ENCODE measurements around the gene ARL17B. TPM values are rescaled to one million over a fixed set of nuclear protein-coding genes. Genes with fewer than 3 reads are reported as not detected.
"Not testable (repeated sequence)": the region's sequence is repeated elsewhere in the genome, so short reads cannot be mapped to it uniquely, and the experiment has no call there.

ARL17B gene
- total and polyA plus RNA-seq, 2 donors from 2014 or later = 10.1 to 22.0 TPM

DNA sequence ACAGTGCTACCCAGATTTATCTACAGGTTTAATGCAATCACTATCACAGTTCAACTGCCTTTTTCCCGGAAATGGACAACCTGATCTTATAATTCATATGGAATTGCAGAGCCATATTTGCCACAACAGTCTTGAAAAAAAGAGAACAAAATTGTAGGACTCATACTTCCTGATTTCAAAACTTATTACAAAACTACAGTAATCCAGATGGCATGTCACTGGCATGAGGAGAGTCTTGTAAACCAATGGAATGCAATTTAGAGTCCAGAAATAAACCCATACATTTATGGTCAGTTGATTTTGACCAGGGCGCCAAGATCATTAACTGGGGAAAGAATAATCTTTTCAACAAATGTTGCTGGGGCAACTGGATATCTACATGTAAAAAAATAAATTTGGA lies 32.1 kb upstream of the ARL17B start:
- H3K4me3 ChIP-seq (ENCODE audit: low read length in 3 of 3); DNase-seq; H3K36me3 ChIP-seq (ENCODE audit: control insufficient read depth in 2 of 3, insufficient read depth in 3 of 3, low read length in 3 of 3); H3K27ac ChIP-seq (ENCODE audit: low read depth in 2 of 2, low read length in 2 of 2); H3K9ac ChIP-seq (ENCODE audit: low read length in 3 of 3); H3K9me3 ChIP-seq (ENCODE audit: control insufficient read depth in 2 of 3, insufficient read depth in 1 of 3, low read length in 3 of 3); H3K4me1 ChIP-seq (ENCODE audit: control insufficient read depth in 2 of 3, insufficient read depth in 2 of 3, low read depth in 1 of 3, low read length in 3 of 3); FAIRE-seq; H3K27me3 ChIP-seq (ENCODE audit: control insufficient read depth, insufficient read depth, low read length); intact Hi-C loops (cut with DNase I): not testable (repeated sequence)

DNA sequence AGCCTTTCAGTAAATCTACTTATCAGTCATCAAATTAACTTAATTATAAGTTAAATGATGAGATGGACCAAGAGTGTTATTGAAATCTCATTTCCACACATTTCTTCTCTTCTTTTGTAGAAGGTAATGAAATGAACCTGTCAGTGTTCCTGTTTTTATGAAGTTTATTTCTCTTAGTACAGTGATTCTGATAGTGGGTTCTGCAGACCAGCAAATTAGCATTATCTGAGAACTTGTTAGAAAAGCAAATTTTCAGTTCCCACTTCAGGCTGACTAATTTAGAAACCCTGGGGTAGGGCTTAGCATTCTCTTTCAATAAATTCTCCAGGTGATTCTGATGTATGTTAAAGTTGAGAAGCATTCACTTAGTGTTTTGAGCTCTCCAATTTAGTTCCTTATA lies 23.9 kb upstream of the ARL17B start:
- H3K4me1 ChIP-seq (ENCODE audit: control insufficient read depth in 2 of 3, insufficient read depth in 2 of 3, low read depth in 1 of 3, low read length in 3 of 3); H3K27me3 ChIP-seq (ENCODE audit: control insufficient read depth, insufficient read depth, low read length); intact Hi-C loops (cut with DNase I); H3K9me3 ChIP-seq (ENCODE audit: control insufficient read depth in 2 of 3, insufficient read depth in 1 of 3, low read length in 3 of 3); H3K36me3 ChIP-seq (ENCODE audit: control insufficient read depth in 2 of 3, insufficient read depth in 3 of 3, low read length in 3 of 3); H3K9ac ChIP-seq (ENCODE audit: low read length in 3 of 3); FAIRE-seq; H3K27ac ChIP-seq (ENCODE audit: low read depth in 2 of 2, low read length in 2 of 2); H3K4me3 ChIP-seq (ENCODE audit: low read length in 3 of 3); DNase-seq: not testable (repeated sequence)

DNA sequence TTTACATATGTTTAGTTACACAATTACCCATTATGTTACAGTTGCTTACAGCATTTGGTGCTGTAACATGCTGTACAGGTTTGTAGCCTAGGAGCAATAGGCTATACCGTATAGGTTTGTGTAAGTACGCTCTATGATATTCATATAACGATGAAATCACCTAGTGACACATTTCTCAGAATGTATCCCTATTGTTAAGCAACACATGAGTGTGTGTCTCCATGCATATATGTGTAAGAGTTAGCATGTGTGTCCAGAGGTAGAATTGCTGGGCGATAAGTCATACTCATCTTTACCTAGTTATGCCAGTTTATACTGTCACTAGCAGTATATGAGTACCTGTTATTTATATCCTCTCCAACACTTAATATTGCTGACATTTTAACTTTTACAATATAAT lies 21.6 kb upstream of the ARL17B start:
- H3K9ac ChIP-seq (ENCODE audit: low read length in 3 of 3); intact Hi-C loops (cut with DNase I); H3K36me3 ChIP-seq (ENCODE audit: control insufficient read depth in 2 of 3, insufficient read depth in 3 of 3, low read length in 3 of 3); DNase-seq; H3K9me3 ChIP-seq (ENCODE audit: control insufficient read depth in 2 of 3, insufficient read depth in 1 of 3, low read length in 3 of 3); H3K27ac ChIP-seq (ENCODE audit: low read depth in 2 of 2, low read length in 2 of 2); H3K27me3 ChIP-seq (ENCODE audit: control insufficient read depth, insufficient read depth, low read length); H3K4me1 ChIP-seq (ENCODE audit: control insufficient read depth in 2 of 3, insufficient read depth in 2 of 3, low read depth in 1 of 3, low read length in 3 of 3); FAIRE-seq; H3K4me3 ChIP-seq (ENCODE audit: low read length in 3 of 3): not testable (repeated sequence)

DNA sequence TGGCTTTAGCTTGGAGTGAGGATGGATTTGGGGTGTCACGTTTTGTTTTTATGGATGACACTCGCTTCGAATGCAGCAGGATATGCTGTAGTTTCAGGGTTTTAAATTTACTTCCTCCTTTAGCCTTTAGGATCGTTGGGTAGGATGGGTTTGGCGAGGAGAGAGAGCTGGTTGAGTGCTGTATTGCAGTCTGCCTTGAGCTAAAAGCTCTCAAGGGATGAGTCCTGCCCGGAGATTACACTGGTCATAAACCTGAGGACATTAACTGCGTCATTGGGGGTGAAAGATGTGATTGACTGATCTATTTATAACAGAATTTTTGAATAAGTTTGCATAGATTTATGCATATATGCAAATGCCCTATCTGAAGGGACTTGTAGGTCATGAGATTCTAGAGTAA lies 11.9 kb upstream of the ARL17B start:
- H3K27ac ChIP-seq (ENCODE audit: low read depth in 2 of 2, low read length in 2 of 2); FAIRE-seq; H3K9me3 ChIP-seq (ENCODE audit: control insufficient read depth in 2 of 3, insufficient read depth in 1 of 3, low read length in 3 of 3); H3K27me3 ChIP-seq (ENCODE audit: control insufficient read depth, insufficient read depth, low read length); DNase-seq; H3K4me1 ChIP-seq (ENCODE audit: control insufficient read depth in 2 of 3, insufficient read depth in 2 of 3, low read depth in 1 of 3, low read length in 3 of 3); H3K9ac ChIP-seq (ENCODE audit: low read length in 3 of 3); H3K4me3 ChIP-seq (ENCODE audit: low read length in 3 of 3); H3K36me3 ChIP-seq (ENCODE audit: control insufficient read depth in 2 of 3, insufficient read depth in 3 of 3, low read length in 3 of 3); intact Hi-C loops (cut with DNase I): not testable (repeated sequence)

DNA sequence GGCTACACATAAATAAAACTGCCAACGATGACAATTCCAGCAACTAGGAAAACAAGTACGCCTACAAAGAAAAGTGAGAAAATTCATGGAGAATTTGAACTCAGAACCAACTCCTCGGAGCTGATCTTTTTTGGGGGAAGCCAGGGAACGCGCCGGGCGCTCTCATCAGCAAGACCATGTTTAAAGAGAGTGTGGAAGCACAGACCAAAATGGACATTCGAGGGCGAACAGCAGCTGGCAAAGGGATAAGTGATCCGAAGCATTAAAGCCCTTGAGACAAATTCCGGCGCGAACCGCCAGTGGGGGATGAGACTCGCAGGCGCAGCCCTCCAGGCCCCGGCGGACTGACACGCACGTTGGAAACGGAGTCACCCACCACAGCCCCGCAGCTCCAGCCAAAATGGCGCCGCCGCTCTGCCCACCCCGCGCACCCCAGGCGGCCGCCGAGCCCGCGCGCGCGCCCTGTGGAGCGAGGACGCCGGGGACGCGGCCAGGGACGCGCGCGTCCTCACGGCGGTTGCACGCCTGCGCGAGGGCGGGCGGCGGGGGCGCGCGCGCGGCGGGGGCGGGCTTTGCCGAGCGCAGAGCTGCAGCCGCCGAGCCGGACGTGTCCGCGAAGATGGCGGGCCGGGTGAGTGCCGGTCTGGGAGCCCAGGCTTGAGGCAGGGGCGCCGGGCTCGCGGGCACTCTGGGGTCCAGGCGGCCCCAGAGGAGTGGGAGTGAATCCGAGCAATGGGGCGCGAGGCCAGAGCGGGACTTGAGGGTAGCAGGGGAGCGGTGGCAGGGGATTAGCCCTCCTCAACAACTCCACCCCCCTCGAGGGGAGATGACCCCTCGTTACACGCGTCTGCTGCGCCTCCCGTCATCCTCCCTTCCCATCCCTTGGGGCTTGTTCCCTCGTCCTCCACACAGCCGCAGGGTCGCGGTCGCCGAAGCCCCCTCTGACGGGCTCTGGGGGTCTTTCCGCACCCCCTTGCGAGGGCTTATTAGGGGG lies 11.0 kb upstream of the ARL17B start:
- DNase-seq; H3K4me1 ChIP-seq (ENCODE audit: control insufficient read depth in 2 of 3, insufficient read depth in 2 of 3, low read depth in 1 of 3, low read length in 3 of 3); H3K36me3 ChIP-seq (ENCODE audit: control insufficient read depth in 2 of 3, insufficient read depth in 3 of 3, low read length in 3 of 3); H3K4me3 ChIP-seq (ENCODE audit: low read length in 3 of 3); H3K9ac ChIP-seq (ENCODE audit: low read length in 3 of 3); H3K27me3 ChIP-seq (ENCODE audit: control insufficient read depth, insufficient read depth, low read length); FAIRE-seq; intact Hi-C loops (cut with DNase I); H3K27ac ChIP-seq (ENCODE audit: low read depth in 2 of 2, low read length in 2 of 2); H3K9me3 ChIP-seq (ENCODE audit: control insufficient read depth in 2 of 3, insufficient read depth in 1 of 3, low read length in 3 of 3): not testable (repeated sequence)

DNA sequence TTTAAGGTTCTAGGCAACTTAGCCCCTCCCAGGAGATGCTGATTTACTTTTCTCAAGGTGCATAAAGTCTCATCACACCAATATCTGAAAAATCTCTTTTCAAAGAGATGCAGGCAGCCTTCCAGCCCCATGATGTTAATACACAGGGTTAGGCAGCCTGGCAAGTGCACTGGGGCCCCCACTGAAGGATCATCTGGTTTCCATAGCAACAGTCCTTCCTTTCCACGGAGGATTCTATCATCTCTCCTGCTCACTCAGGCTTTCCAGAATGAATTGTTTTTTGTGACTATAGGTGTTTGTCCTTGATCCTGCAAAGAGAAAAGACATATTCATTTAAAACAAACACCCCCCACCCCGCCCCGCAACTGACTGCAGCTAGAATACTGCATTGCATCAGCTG lies 6.0 kb upstream of the ARL17B start:
- H3K4me3 ChIP-seq (ENCODE audit: low read length in 3 of 3); H3K9me3 ChIP-seq (ENCODE audit: control insufficient read depth in 2 of 3, insufficient read depth in 1 of 3, low read length in 3 of 3); H3K27ac ChIP-seq (ENCODE audit: low read depth in 2 of 2, low read length in 2 of 2); H3K9ac ChIP-seq (ENCODE audit: low read length in 3 of 3); H3K36me3 ChIP-seq (ENCODE audit: control insufficient read depth in 2 of 3, insufficient read depth in 3 of 3, low read length in 3 of 3); FAIRE-seq; intact Hi-C loops (cut with DNase I); H3K27me3 ChIP-seq (ENCODE audit: control insufficient read depth, insufficient read depth, low read length); H3K4me1 ChIP-seq (ENCODE audit: control insufficient read depth in 2 of 3, insufficient read depth in 2 of 3, low read depth in 1 of 3, low read length in 3 of 3); DNase-seq: not testable (repeated sequence)

DNA sequence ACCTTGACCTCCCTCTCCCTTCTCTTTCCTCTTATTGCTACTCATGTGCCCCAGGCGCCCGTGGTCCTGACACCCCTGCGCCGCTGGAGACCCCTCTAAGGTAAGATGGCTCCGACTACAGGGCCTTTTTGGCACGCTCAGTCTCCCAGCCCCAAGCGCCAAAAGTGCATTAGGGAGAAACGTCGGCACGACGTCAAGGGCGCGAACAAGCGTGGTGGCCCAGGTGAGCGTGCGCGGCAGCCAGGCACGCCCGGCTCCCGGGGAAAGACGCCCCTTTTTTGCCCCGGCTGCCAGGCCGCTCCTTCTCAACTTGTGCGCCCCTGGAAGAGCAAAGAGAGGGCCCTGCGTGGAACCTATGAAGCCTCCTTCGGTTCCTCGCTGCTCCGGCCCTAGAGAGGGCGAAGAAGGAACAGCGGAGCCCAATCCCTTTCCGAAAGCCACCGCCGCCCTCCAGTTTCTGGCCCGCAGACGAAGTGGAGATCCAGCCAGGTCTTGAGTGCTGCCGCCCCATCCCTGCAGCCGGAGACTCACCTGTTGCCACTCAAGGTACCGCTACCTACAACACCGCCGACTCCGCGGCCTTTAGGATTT lies 326 bp downstream of the ARL17B start:
- H3K36me3 ChIP-seq (ENCODE audit: control insufficient read depth in 2 of 3, insufficient read depth in 3 of 3, low read length in 3 of 3); DNase-seq; H3K4me1 ChIP-seq (ENCODE audit: control insufficient read depth in 2 of 3, insufficient read depth in 2 of 3, low read depth in 1 of 3, low read length in 3 of 3); intact Hi-C loops (cut with DNase I); H3K27ac ChIP-seq (ENCODE audit: low read depth in 2 of 2, low read length in 2 of 2); H3K9me3 ChIP-seq (ENCODE audit: control insufficient read depth in 2 of 3, insufficient read depth in 1 of 3, low read length in 3 of 3); H3K9ac ChIP-seq (ENCODE audit: low read length in 3 of 3); H3K27me3 ChIP-seq (ENCODE audit: control insufficient read depth, insufficient read depth, low read length); FAIRE-seq: not testable (repeated sequence)
- H3K4me3 ChIP-seq (ENCODE audit: low read length in 3 of 3) = peak overlapping the region in 1 of 3 donors; percentile 21

DNA sequence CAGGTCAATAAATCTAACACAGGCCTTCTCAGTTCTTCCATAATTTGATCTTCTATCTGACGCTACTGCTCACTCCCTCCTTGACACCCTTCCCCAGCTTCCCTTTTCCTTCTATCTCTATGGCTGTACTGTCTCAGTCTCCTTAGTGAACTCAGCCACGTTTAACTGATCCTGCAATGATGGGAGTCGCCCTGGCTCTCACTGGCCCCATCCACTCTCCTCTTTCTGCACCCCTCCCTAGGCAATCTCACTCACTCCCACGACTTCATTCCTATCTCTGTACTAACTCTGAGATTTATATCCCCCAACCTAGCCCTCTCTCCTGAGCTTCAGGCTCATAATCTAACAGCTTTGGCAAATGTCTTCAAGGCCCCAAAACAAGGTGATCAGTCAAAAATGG lies 7.7 kb downstream of the ARL17B start:
- H3K36me3 ChIP-seq (ENCODE audit: control insufficient read depth in 2 of 3, insufficient read depth in 3 of 3, low read length in 3 of 3); H3K4me3 ChIP-seq (ENCODE audit: low read length in 3 of 3); H3K27me3 ChIP-seq (ENCODE audit: control insufficient read depth, insufficient read depth, low read length); FAIRE-seq; H3K9me3 ChIP-seq (ENCODE audit: control insufficient read depth in 2 of 3, insufficient read depth in 1 of 3, low read length in 3 of 3); H3K27ac ChIP-seq (ENCODE audit: low read depth in 2 of 2, low read length in 2 of 2); H3K4me1 ChIP-seq (ENCODE audit: control insufficient read depth in 2 of 3, insufficient read depth in 2 of 3, low read depth in 1 of 3, low read length in 3 of 3); DNase-seq; intact Hi-C loops (cut with DNase I); H3K9ac ChIP-seq (ENCODE audit: low read length in 3 of 3): not testable (repeated sequence)

Data from kidney (tissue), 11 donors.